ENCODE measurements around the gene ELAPOR2. TPM values are rescaled to one million over a fixed set of nuclear protein-coding genes. Genes with fewer than 3 reads are reported as not detected.
A peak's percentile ranks its signal among the peaks of the same experiment; 100 is the strongest.
"Not testable (repeated sequence)": the region's sequence is repeated elsewhere in the genome, so short reads cannot be mapped to it uniquely, and the experiment has no call there.

Gene ELAPOR2
- total RNA-seq, 2 donors from 2014 or later = 2.3 to 4.1 TPM

DNA sequence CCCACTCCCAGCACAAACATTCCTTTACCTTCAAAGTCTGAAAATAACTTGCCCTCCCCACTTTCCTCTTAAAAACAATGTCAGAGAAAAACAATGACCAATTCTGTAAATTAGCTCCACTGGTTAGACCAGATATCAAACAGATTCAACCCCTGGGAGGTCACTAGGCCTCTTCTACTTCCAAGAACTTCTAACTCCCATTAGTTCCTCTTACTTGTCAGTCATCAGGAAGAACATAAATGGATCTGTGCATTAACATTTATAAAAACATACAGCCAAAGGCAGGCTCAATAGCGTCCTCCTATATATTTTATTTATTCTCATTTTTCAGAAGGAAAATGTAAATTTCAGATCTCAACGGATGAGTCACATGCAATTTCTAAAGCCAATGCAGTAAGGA lies 2.2 kb downstream of the ELAPOR2 start:
- H3K36me3 Mint-ChIP-seq = no peaks in the 10 kb centered on the region
- no peak for DNase-seq (ENCODE audit: low spot score in 2 of 2)
- no peak overlapping the region for H3K27ac Mint-ChIP-seq
- no peaks in the 10 kb centered on the region for H3K9me3 Mint-ChIP-seq
- ATAC-seq = no peak

DNA sequence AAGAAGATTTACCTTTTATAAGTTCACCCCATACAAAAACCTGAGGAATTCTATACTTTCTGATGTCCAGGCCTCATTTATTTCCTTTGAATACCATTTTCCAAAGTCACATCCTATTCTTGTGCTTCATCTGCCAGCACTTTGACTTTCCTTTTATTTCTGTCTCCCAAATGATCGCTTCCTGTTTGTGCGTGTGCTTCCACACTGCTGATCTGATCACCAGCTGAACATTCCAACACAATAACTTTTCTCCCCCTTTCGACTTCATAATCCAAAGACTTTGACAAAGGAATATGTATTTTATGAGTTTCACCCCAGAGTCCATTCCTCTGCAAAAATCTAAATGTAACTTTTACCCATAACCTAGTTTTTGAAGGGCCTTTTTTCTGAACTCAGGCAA lies 3.1 kb downstream of the ELAPOR2 start:
- no peak overlapping the region for H3K27ac Mint-ChIP-seq
- H3K9me3 Mint-ChIP-seq = no peaks in the 10 kb centered on the region
- DNase-seq (ENCODE audit: low spot score in 2 of 2) (no peak), ATAC-seq (no peak)
- H3K36me3 Mint-ChIP-seq = no peaks in the 10 kb centered on the region

DNA sequence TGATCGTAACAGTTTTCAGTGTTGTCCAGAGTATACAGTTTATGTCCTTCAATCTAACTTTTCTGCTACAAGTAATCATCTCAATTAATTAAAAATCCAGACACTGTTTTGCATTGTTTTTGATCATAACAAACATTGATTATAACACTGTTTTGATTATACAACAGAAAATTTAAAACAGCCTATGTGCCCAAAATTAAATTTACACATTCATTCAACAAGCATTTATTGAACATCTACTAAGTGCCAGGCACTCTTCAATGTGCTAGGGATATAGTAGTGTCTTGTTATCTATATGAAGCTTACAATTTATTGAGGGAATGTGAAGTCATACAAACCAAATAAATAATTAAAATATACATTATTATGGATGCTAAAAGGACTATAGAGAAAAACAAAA lies 10.6 kb downstream of the ELAPOR2 start:
- DNase-seq (ENCODE audit: low spot score in 2 of 2) (no peak), ATAC-seq (no peak)
- Mint-ChIP-seq H3K27ac (no peak overlapping the region), H3K36me3 (no peaks in the 10 kb centered on the region), H3K9me3 (peaks cover 0 to 5% of the 10 kb centered on the region in 2 donors)

DNA sequence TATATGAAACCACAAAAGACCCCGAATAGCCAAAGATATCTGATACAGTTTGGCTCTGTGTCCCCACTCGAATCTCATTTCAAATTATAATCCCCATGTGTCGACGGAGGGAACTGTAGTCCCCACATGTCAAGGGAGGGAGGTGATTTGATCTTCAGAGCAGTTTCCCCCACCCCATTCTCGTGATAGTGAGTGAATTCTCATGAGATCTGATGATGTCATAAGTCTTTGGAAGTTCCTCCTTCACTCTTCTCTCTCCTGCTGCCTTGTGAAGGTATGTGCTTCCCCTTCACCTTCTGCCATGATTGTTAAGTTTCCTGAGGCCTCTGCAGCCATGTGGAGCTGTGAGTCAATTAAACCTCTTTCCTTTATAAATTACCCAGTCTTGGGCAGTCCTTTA lies 13.0 kb downstream of the ELAPOR2 start:
- H3K36me3 Mint-ChIP-seq = peaks cover 5 to 6% of the 10 kb centered on the region in 2 donors
- peaks cover 4 to 5% of the 10 kb centered on the region in 2 donors for H3K9me3 Mint-ChIP-seq
- no peak overlapping the region for H3K27ac Mint-ChIP-seq
- ATAC-seq (no peak), DNase-seq (ENCODE audit: low spot score in 2 of 2) (no peak)

DNA sequence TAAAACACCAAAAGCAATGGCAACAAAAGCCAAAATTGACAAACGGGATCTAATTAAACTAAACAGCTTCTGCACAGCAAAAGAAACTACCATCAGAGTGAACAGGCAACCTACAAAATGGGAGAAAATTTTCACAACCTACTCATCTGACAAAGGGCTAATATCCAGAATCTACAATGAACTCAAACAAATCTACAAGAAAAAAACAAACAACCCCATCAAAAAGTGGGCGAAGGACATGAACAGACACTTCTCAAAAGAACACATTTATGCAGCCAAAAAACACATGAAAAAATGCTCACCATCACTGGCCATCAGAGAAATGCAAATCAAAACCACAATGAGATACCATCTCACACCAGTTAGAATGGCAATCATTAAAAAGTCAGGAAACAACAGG lies 14.7 kb downstream of the ELAPOR2 start:
- not testable (repeated sequence) for H3K36me3 Mint-ChIP-seq; H3K27ac Mint-ChIP-seq; H3K9me3 Mint-ChIP-seq; ATAC-seq; DNase-seq (ENCODE audit: low spot score in 2 of 2)

DNA sequence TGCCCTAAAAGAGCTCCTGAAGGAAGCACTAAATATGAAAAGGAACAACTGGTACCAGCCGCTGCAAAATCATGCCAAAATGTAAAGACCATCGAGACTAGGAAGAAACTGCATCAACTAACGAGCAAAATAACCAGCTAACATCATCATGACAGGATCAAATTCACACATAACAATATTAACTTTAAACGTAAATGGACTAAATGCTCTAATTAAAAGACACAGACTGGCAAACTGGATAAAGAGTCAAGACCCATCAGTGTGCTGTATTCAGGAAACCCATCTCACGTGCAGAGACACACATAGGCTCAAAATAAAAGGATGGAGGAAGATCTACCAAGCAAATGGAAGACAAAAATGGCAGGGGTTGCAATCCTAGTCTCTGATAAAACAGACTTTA lies 17.9 kb downstream of the ELAPOR2 start:
- peaks cover 6 to 11% of the 10 kb centered on the region in 2 donors for H3K36me3 Mint-ChIP-seq
- not testable (repeated sequence) for H3K9me3 Mint-ChIP-seq; H3K27ac Mint-ChIP-seq; DNase-seq (ENCODE audit: low spot score in 2 of 2); ATAC-seq

DNA sequence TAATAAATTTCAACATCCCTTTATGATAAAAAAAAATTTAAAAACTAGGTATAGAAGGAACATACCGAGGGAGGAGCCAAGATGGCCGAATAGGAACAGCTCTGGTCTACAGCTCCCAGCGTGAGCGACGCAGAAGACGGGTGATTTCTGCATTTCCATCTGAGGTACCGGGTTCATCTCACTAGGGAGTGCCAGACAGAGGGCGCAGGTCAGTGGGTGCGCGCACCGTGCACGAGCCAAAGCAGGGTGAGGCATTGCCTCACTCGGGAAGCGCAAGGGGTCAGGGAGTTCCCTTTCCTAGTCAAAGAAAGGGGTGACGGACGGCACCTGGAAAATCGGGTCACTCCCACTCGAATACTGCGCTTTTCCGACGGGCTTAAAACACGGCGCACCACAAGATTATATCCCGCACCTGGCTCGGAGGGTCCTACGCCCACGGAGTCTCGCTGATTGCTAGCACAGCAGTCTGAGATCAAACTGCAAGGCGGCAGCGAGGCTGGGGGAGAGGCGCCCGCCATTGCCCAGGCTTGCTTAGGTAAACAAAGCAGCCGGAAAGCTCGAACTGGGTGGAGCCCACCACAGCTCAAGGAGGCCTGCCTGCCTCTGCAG lies 19.7 kb downstream of the ELAPOR2 start:
- not testable (repeated sequence) for ATAC-seq; H3K9me3 Mint-ChIP-seq; DNase-seq (ENCODE audit: low spot score in 2 of 2); H3K27ac Mint-ChIP-seq
- H3K36me3 Mint-ChIP-seq = peaks cover 6 to 11% of the 10 kb centered on the region in 2 donors

DNA sequence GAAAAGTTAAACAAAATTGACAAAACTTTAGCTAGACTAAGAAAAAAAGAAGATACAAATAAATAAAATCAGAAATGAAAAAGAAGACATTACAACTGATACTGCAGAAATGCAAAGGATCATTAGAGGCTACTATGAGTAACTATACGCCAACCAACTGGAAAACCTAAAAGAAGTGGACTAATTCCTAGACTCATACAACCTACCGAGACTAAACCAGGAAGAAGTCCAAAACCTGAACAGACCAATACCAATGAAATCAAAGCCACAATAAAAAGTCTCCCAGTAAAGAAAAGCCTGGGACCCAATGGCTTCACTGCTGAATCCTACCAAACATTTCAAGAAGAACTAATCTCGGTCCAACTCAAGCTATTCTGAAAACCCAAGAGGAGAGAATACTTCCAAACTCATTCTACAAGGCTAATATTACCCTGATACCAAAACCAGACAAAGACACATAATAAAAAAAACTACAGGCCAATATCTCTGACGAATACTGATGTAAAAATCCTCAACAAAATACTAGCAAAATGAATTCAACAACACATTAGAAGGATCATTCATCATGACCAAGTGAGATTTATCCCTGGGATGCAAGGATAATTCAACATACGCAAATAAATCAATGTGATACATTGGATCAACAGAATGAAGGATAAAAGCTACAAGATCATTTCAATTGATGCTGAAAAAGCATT lies 20.3 kb downstream of the ELAPOR2 start:
- DNase-seq (ENCODE audit: low spot score in 2 of 2) = no peak
- Mint-ChIP-seq H3K36me3 (peaks cover 6 to 11% of the 10 kb centered on the region in 2 donors), H3K9me3 (peaks cover 0 to 4% of the 10 kb centered on the region in 2 donors), H3K27ac (peak overlapping the region in 1 of 2 donors; percentile 24)
- no peak for ATAC-seq

DNA sequence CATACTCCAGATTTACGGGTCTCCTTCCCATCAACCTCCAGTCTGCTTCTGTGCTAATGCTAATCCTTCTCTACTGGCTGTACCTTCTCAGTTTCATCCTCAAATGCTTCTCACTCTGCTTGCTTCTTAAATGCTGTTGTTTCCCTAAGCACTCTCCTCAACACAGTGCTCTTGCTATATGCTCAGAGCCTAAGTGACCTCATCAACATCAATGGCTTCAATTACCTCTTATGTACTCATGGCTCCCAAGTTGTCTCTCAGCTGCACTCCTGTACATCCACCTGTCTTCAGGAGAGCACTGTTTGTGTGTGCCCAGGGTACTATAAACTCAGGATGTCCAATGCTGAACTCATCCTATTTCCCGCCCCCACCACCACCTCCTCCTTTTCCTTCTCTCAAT lies 22.5 kb downstream of the ELAPOR2 start:
- no peak overlapping the region for H3K27ac Mint-ChIP-seq
- no peak for ATAC-seq
- peaks cover 0 to 5% of the 10 kb centered on the region in 2 donors for H3K36me3 Mint-ChIP-seq

DNA sequence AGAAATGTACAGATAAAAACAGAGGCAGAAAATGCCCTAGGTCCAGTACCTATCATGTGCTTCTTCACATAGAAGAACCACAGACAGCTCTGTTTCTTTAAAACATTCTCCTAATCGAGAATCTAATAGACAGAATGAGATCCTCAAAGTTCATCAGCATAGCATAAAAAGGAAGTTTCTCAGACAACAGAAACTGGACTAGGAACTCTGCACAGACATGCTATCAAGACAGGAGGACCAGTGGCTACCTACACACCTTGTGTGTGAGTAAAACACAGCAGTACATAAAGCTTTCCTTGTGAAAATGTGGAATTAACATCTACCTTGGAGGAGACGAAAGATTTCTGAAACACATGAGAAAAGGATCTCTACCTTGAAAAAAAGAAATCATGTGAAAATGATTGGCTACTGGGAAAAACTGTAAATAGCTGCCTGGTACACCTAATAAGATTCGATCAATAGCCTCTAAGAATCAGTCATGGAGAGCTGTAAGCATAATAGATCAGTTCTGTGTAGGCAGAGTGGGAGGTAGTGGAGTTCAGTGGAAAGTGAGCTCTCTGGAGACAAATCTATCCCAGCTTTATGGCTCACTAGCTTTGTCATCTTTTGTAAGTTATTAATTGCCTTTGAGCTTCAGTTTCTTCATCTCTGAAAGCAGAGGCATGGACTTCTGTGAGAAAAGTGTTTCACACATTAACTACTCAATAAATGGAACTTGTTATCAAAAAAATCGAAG lies 26.7 kb downstream of the ELAPOR2 start:
- no peaks in the 10 kb centered on the region for H3K36me3 Mint-ChIP-seq
- H3K27ac Mint-ChIP-seq = no peak overlapping the region
- DNase-seq (ENCODE audit: low spot score in 2 of 2) (no peak), ATAC-seq (no peak)
- H3K9me3 Mint-ChIP-seq = peaks cover 3% of the 10 kb centered on the region in 2 donors

More for the DNA sequence above, 22.5 kb downstream of the ELAPOR2 start:
- DNase-seq (ENCODE audit: low spot score in 2 of 2) = no peak
- no peaks in the 10 kb centered on the region for H3K9me3 Mint-ChIP-seq

DNA sequence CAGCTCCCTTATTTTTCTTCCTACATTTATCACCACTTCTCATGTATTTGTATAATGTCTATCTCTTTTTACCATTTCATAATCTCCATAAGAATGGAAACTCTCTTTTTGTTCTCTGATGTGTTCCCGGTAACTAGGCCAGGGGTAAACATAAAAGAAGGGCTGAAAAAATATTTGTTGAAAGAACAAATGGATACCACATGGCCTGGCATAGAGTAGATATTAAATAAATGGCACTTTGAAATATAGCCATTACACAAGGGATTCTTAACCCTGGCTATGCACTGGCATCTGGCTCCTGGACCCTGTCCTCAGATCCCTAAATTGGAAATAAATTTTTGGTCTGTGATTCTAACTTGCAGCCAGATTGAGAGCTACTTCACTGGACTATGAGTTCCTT lies 30.4 kb downstream of the ELAPOR2 start:
- Mint-ChIP-seq H3K27ac (no peak overlapping the region), H3K9me3 (peaks cover 3% of the 10 kb centered on the region in 2 donors), H3K36me3 (no peaks in the 10 kb centered on the region)
- ATAC-seq = no peak
- no peak for DNase-seq (ENCODE audit: low spot score in 2 of 2)

DNA sequence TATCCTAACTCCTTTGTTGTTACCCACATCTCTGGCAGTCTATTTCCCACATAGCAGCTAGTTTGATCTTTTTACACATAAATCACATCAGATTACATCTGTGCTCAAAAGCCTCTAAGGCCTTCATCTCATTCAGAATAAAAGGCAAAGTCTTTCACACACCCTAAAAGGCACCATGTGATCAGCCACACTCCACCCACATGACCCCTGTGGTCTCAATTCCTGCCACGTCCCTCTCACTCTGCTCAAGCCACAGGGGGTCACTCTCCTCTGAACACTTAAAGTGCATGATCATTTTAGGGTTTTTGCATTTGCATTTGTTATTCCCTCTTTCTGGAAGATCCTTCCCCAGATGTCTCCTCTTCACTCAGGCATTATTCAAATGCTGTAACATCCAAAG lies 30.8 kb downstream of the ELAPOR2 start:
- no peak for ATAC-seq
- Mint-ChIP-seq H3K27ac (no peak overlapping the region), H3K9me3 (peaks cover 3% of the 10 kb centered on the region in 2 donors), H3K36me3 (no peaks in the 10 kb centered on the region)
- no peak for DNase-seq (ENCODE audit: low spot score in 2 of 2)

DNA sequence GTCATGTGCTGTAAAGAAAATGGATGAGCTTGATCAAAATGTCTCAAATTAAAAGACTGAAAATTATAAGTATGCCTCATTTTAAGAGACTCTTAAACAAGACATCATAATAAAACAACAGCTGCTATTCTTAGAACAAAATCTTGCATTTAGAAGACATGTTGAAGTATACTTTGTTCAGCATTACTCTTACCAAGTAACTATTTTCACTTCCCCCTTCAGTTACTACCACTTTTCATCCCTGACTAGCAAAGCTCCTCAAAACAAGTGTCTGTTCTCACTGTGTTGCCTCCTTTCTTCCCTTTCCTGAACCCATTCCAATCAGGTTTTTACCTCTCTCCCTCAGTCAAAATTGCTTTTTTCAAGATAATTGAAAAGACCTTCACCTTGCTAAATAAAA lies 31.6 kb downstream of the ELAPOR2 start:
- Mint-ChIP-seq H3K9me3 (peaks cover 3% of the 10 kb centered on the region in 2 donors), H3K36me3 (no peaks in the 10 kb centered on the region), H3K27ac (no peak overlapping the region)
- ATAC-seq (no peak), DNase-seq (ENCODE audit: low spot score in 2 of 2) (no peak)

DNA sequence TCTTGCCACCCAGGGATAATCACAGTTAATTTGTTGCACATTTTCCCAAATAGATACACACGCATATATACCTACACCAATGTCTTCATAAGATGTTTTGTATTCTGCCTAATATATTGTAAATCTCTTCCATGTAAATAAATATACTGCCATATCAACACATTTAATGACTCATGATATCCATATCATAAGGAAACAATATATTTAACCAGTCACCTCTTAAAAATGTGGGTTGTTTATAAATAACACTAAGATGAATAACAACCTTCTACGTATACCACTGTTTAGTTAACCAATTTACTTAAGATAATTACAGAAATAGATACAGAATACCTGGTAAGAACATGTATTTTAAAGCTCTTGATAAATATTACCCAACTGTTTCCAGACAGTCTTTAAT lies 38.2 kb downstream of the ELAPOR2 start:
- ATAC-seq = no peak
- H3K9me3 Mint-ChIP-seq = no peaks in the 10 kb centered on the region
- H3K36me3 Mint-ChIP-seq = no peaks in the 10 kb centered on the region
- no peak overlapping the region for H3K27ac Mint-ChIP-seq
- no peak for DNase-seq (ENCODE audit: low spot score in 2 of 2)

DNA sequence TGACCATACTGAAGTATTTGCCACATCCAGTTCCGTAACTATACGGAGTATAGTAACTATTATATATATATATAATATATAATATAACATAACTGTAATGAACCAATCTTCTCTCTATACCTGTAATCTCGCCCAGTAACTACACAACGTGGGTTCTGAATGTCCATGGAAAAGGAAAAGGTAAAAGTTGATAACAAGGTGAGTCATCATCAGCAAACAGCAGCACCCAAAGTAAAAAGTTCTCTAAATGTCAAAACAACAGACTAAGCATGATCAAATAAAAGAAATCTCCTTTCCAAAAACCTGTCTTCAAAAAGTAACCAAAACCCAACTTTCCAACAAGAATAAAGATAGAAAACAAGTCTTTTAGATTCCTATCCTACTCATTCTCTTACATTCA lies 42.8 kb downstream of the ELAPOR2 start:
- no peak overlapping the region for H3K27ac Mint-ChIP-seq
- no peaks in the 10 kb centered on the region for H3K9me3 Mint-ChIP-seq
- no peak for DNase-seq (ENCODE audit: low spot score in 2 of 2)
- no peak for ATAC-seq
- H3K36me3 Mint-ChIP-seq = no peaks in the 10 kb centered on the region

DNA sequence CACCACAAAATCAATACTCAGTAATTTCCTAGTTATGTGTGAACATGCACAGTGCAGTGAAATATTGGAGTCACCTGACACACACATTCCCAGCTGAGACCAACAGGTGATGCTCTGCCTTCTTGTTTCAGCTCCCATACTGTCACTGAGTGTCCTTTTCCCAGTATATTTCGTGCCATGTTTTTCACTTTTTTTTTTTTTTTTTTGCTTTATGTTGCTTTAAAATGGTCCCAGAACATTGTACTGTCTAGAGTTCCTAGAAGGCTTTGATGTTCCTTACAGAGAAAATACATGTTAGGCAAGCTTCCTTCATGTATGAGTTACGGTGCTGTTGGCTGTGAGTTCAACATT lies 45.6 kb downstream of the ELAPOR2 start:
- ATAC-seq = no peak
- no peaks in the 10 kb centered on the region for H3K36me3 Mint-ChIP-seq
- no peak for DNase-seq (ENCODE audit: low spot score in 2 of 2)
- no peak overlapping the region for H3K27ac Mint-ChIP-seq
- H3K9me3 Mint-ChIP-seq = no peaks in the 10 kb centered on the region

DNA sequence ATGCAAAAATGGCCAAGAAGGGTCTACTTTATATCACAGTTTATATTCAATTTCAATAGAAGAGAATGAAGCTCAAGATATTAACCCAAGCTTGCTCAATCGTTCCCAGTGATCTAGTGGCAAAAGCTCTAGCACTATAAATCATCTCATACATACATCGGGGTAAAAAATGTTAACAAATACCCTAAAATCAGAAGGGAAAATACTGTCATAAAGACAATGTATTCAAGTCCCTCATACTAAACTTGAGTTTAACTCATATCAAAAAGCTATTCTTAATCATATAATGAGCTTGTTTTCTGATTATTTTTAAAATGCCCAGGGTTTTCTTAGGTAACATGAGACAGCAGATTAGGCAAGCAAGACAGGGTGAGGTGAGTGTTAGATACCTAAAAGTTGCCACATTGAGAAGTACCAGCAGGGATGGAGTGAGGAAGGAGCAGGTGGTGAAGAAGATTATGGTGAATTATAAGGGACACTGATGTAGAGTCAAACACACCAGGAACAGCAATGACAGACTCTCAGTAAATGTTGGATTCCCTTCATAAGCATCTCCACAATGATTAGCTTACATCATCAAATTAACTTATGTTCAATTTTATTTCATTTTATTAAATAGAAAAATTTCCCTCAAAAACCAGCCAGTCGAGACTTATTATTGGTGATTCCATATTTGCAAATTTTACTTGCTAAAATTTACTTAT lies 46.2 kb downstream of the ELAPOR2 start:
- Mint-ChIP-seq H3K36me3 (no peaks in the 10 kb centered on the region), H3K27ac (no peak overlapping the region), H3K9me3 (no peaks in the 10 kb centered on the region)
- ATAC-seq (no peak), DNase-seq (ENCODE audit: low spot score in 2 of 2) (no peak)

All from activated naive CD4-positive, alpha-beta T cell treated with anti-CD3 and anti-CD28 coated beads, Interleukin-2, amount 50 U/mL, for 72 hours (primary cell).